Activated T-helper 17 cell treated with anti-CD3 and anti-CD28 coated beads, Interleukin-2, amount 50 U/mL, for 72 hours (primary cell): ENCODE data around the gene TMPRSS4. TPM values are rescaled to one million over a fixed set of nuclear protein-coding genes. Genes with fewer than 3 reads are reported as not detected.

Experiments used
- ATAC-seq: fragments of 150-1000 bp; cut with Tn5 transposase; replicated peaks from 2 replicates; pipeline ENCODE4 v1.10.0; 2021; ENCODE audit warnings: mild to moderate bottlenecking, moderate library complexity
- H3K27ac Mint-ChIP-seq: one replicate; pipeline ENCODE4 v1.8.0; 2022; ENCODE audit warnings: mixed read lengths
- H3K27me3 Mint-ChIP-seq: one replicate; pipeline ENCODE4 v1.8.0; 2022; ENCODE audit warnings: mixed read lengths
- H3K36me3 Mint-ChIP-seq: one replicate; pipeline ENCODE4 v1.8.0; 2022; ENCODE audit warnings: low read depth, mild to moderate bottlenecking, mixed read lengths
- H3K4me1 Mint-ChIP-seq: one replicate; pipeline ENCODE4 v1.8.0; 2022; ENCODE audit warnings: mixed read lengths
- H3K4me3 Mint-ChIP-seq: one replicate; pipeline ENCODE4 v1.8.0; 2022; ENCODE audit warnings: mild to moderate bottlenecking, mixed read lengths
- H3K9me3 Mint-ChIP-seq: one replicate; pipeline ENCODE4 v1.8.0; 2022; ENCODE audit warnings: mixed read lengths
- total RNA-seq, 2 donors: library from RNA; stranded (reverse); gene quantifications; one replicate each; pipeline ENCODE4 v1.2.3, GENCODE V29; 2022

The TMPRSS4 gene
- total RNA-seq, 2 donors from 2014 or later, result 0.11 TPM; not detected in 1

- ATAC-seq, result peak; percentile 59
- Mint-ChIP-seq H3K4me3 (peak within 1 kb of the TSS; percentile 61), H3K27me3 (peaks cover 47% of the 10 kb centered on the region), H3K4me1 (no peaks in the 10 kb centered on the region), H3K9me3 (no peaks in the 10 kb centered on the region), H3K36me3 (no peaks in the 10 kb centered on the region), H3K27ac (no peak within 1 kb of the TSS)
Measured at GRCh38 chr11:118152552-118153471, 75.9 kb downstream of the TMPRSS4 start, which contains the start of gene SCN4B. Gene SCN4B (minus strand): TSS chr11:118152823. CDS start chr11:118152673, 150 bp downstream.

DNA sequence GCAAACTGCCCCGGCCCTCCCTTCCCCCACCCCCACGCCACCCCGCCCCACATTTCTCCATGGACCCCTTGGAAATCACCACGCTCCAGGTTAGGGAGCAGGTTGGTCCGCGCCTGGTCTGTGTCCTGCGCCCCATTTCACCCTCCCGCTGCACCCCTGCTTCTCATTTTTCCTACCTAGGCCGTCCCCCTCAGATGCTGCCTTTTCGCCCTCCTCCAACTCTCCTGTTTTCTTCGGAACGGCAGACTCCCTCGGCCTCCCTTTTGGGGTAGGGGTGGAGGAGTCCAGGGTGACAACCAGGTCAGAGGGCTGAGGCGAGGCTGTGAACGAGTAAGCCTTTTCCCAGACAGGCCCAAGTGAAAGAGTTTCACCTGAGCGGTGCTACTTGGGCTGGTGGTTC, 76.6 kb downstream of the TMPRSS4 start:
- Mint-ChIP-seq H3K9me3 (no peaks in the 10 kb centered on the region), H3K27me3 (peaks cover 48% of the 10 kb centered on the region), H3K4me1 (no peaks in the 10 kb centered on the region), H3K4me3 (peak overlapping the region; percentile 61), H3K27ac (no peak overlapping the region), H3K36me3 (no peaks in the 10 kb centered on the region)
- ATAC-seq, result no peak

- Mint-ChIP-seq H3K36me3 (no peaks in the 10 kb centered on the region), H3K4me3 (peak overlapping the region; percentile 61)
- no peak for ATAC-seq
Measured at GRCh38 chr11:118153976-118154375, 77.1 kb downstream of the TMPRSS4 start.

DNA sequence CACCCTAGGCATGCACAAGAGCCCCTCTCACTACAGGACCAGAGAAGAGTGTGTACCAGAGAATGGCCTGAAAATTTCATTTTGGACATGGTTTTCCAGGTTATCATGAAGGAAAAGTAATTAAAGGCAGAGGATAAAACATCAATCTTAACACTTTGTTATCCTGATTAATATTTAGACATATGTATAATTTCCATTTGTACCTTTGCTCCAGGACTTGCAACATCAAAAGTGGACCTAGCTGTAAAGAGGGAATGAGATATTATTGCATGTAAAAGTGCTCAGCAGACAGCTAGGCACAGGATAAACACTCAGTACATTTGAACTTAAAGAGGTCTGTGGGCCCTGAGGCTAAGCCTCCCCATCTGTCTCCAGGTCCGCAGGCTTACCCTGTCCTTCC, 77.8 kb downstream of the TMPRSS4 start:
- H3K36me3 Mint-ChIP-seq, result no peaks in the 10 kb centered on the region
- H3K27me3 Mint-ChIP-seq, result peaks cover 51% of the 10 kb centered on the region
- H3K9me3 Mint-ChIP-seq, result no peaks in the 10 kb centered on the region
- no peak overlapping the region for H3K4me3 Mint-ChIP-seq
- no peak overlapping the region for H3K27ac Mint-ChIP-seq
- H3K4me1 Mint-ChIP-seq, result no peaks in the 10 kb centered on the region
- no peak for ATAC-seq

More at GRCh38 chr11:118153976-118154375, 77.1 kb downstream of the TMPRSS4 start:
- Mint-ChIP-seq H3K27me3 (peaks cover 48% of the 10 kb centered on the region), H3K4me1 (no peaks in the 10 kb centered on the region), H3K27ac (no peak overlapping the region), H3K9me3 (no peaks in the 10 kb centered on the region)

DNA sequence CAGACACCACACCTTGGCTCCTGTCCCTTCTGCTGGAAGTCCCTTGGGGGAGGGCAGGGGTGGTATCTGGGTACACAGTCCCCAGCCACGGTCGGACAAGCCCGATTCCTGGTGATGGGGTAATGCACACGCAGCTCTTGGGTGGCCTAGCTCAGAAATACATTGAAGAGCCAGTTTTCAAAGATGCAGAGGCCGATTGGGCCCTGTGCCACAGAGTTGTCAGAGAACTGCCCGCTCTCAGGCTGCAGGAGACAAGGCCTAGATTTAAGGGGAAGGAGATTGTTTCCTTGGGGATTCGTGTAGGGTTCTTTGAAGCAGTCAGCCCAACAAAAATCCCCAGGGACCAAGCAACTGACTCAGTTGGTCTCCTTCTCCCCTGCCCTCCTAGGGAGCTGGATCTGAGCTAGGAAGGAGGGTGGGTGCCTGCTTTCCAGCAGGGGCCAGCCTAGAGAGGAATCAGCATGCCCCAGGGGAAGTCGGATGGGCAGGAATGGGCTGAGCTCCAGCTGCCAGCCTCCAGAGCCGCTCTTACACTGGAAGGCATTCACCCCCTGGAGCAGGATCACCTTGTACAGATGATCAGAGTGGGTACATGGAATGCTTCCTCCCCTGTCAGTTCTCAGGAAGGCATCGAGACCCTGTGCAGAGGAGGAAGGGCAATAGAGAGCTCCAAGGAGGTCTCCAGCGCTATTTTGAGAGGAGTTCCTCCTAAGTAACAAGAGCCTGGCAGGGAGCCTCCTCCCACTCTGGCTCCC, 79.1 kb downstream of the TMPRSS4 start:
- H3K4me1 Mint-ChIP-seq, result no peaks in the 10 kb centered on the region
- H3K9me3 Mint-ChIP-seq, result no peaks in the 10 kb centered on the region
- H3K27me3 Mint-ChIP-seq, result peaks cover 48% of the 10 kb centered on the region
- no peak overlapping the region for H3K4me3 Mint-ChIP-seq
- ATAC-seq, result no peak
- no peaks in the 10 kb centered on the region for H3K36me3 Mint-ChIP-seq
- H3K27ac Mint-ChIP-seq, result no peak overlapping the region

- no peaks in the 10 kb centered on the region for H3K36me3 Mint-ChIP-seq
- H3K4me1 Mint-ChIP-seq, result no peaks in the 10 kb centered on the region
- no peaks in the 10 kb centered on the region for H3K9me3 Mint-ChIP-seq
- H3K27me3 Mint-ChIP-seq, result peaks cover 42% of the 10 kb centered on the region
- ATAC-seq, result peak; percentile 22
- no peak overlapping the region for H3K4me3 Mint-ChIP-seq
- H3K27ac Mint-ChIP-seq, result no peak overlapping the region
Measured at GRCh38 chr11:118156531-118157185, 79.8 kb downstream of the TMPRSS4 start.

DNA sequence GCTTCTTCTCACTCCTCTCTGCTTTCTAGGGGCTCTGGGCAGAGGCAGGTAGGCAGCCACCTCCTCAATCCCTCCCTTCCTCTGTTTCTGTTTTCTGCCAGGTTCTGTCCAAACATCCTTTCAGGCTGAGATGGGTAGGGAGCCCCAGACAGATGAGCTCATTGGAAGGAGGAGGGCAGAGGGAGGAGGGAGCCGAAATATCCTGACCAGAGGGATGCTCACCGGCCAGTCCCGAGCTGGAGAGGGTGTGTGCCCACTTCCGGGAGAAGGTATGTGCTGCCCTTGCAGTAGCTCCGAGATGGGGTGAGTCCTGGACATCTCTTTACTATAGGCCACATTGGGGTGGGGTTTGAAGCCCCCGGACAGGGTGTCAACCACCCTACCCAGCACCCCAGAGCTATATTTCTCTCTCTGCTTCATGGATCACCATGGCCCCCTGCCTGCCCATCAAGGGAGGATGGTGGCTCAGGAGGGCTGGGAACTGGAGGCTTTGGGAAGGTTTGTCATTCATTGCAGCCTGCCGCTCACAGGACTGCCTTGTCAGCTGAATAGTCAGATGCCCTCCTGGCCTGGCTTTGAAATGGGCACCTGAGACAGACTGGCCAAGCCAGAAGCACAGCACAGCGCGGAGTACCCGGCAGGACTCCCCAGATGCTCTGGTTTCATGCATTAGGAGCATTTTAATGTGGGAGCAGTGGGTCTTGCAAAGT, 80.5 kb downstream of the TMPRSS4 start:
- Mint-ChIP-seq H3K4me3 (no peak overlapping the region), H3K4me1 (no peaks in the 10 kb centered on the region), H3K27ac (no peak overlapping the region), H3K9me3 (no peaks in the 10 kb centered on the region), H3K27me3 (peaks cover 47% of the 10 kb centered on the region), H3K36me3 (no peaks in the 10 kb centered on the region)
- no peak for ATAC-seq

DNA sequence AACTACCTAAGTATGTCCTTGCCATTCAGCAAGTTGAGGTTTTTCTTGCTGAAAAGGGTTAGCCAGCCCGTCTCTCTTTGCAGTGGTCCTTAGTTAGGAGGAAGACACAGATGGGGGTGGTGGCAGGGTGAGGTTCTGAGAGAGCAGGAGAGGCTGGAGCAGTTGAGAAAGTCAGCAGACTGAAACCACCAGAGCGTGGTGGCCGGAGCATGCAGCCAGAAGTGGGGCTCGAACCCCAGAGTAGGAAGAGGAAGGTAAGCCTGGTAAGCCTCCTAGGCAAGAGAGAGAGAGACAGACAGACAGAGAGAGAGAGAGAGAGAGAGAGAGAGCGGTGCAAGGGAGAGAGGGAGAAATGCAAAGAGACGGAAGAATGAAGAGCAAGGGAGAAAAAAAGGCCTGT, 84.9 kb downstream of the TMPRSS4 start:
- Mint-ChIP-seq H3K27me3 (peaks cover 19% of the 10 kb centered on the region), H3K27ac (no peak overlapping the region), H3K4me1 (no peaks in the 10 kb centered on the region), H3K36me3 (no peaks in the 10 kb centered on the region), H3K4me3 (no peak overlapping the region), H3K9me3 (no peaks in the 10 kb centered on the region)
- ATAC-seq, result no peak

GRCh38 chr11:118162846-118163245, 86.0 kb downstream of the TMPRSS4 start:
- Mint-ChIP-seq H3K9me3 (no peaks in the 10 kb centered on the region), H3K27me3 (peaks cover 10% of the 10 kb centered on the region)
- peak; percentile 62 for ATAC-seq

GRCh38 chr11:118163494-118163893, 86.6 kb downstream of the TMPRSS4 start:
- H3K27me3 Mint-ChIP-seq, result peaks cover 9% of the 10 kb centered on the region
- H3K27ac Mint-ChIP-seq, result no peak overlapping the region
- H3K4me1 Mint-ChIP-seq, result no peaks in the 10 kb centered on the region
- no peak overlapping the region for H3K4me3 Mint-ChIP-seq
- no peaks in the 10 kb centered on the region for H3K36me3 Mint-ChIP-seq
- H3K9me3 Mint-ChIP-seq, result no peaks in the 10 kb centered on the region
- ATAC-seq, result no peak

More at GRCh38 chr11:118162846-118163245, 86.0 kb downstream of the TMPRSS4 start:
- Mint-ChIP-seq H3K36me3 (no peaks in the 10 kb centered on the region), H3K27ac (no peak overlapping the region), H3K4me1 (no peaks in the 10 kb centered on the region), H3K4me3 (no peak overlapping the region)

GRCh38 chr11:118164885-118165284, 88.0 kb downstream of the TMPRSS4 start:
- H3K27me3 Mint-ChIP-seq, result peaks cover 7% of the 10 kb centered on the region
- no peak overlapping the region for H3K27ac Mint-ChIP-seq
- H3K4me1 Mint-ChIP-seq, result no peaks in the 10 kb centered on the region
- no peaks in the 10 kb centered on the region for H3K36me3 Mint-ChIP-seq
- H3K4me3 Mint-ChIP-seq, result no peak overlapping the region
- no peak for ATAC-seq
- no peaks in the 10 kb centered on the region for H3K9me3 Mint-ChIP-seq

DNA sequence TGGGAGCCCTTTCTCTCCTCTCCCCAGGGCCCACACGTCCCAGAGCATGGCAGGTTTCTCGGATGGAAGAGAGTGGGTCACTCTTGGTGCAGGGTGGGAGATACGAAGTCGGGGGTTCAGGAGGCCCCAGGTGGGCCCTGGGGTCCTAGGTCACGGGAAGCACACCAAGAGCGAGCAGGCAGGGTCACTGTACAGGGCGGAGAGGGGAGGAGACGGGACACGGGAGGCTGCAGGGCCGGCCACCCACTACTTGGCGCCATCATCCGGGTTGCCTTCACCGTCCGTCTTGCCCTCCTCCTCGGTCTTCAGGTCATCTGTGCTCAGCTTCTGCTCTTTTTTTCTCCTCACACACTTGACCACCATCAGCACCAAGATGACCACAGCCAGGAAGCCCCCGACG, 89.8 kb downstream of the TMPRSS4 start:
- Mint-ChIP-seq H3K36me3 (no peaks in the 10 kb centered on the region), H3K27me3 (peaks cover 10% of the 10 kb centered on the region), H3K4me3 (no peak overlapping the region), H3K4me1 (no peaks in the 10 kb centered on the region), H3K27ac (no peak overlapping the region), H3K9me3 (no peaks in the 10 kb centered on the region)
- ATAC-seq, result no peak

GRCh38 chr11:118167253-118167652, 90.4 kb downstream of the TMPRSS4 start:
- H3K36me3 Mint-ChIP-seq, result no peaks in the 10 kb centered on the region
- H3K4me3 Mint-ChIP-seq, result no peak overlapping the region
- H3K27me3 Mint-ChIP-seq, result peaks cover 5% of the 10 kb centered on the region
- no peaks in the 10 kb centered on the region for H3K9me3 Mint-ChIP-seq
- no peaks in the 10 kb centered on the region for H3K4me1 Mint-ChIP-seq
- H3K27ac Mint-ChIP-seq, result no peak overlapping the region
- ATAC-seq, result no peak

- Mint-ChIP-seq H3K4me1 (no peaks in the 10 kb centered on the region), H3K4me3 (no peak overlapping the region), H3K36me3 (no peaks in the 10 kb centered on the region), H3K27ac (no peak overlapping the region), H3K27me3 (peaks cover 5% of the 10 kb centered on the region), H3K9me3 (no peaks in the 10 kb centered on the region)
- ATAC-seq, result no peak
Measured at GRCh38 chr11:118167906-118168305, 91.0 kb downstream of the TMPRSS4 start.
